MCF 10A (cell line): ENCODE data around the gene HMCES. TPM values are rescaled to one million over a fixed set of nuclear protein-coding genes. Genes with fewer than 3 reads are reported as not detected.

Experiments used
- Bru-seq: library from RNA; stranded (reverse); fragments of 400-500 nt; gene quantifications from one replicate; lab custom pipeline; 2021; lab: Mats Ljungman, UMichigan
- BruChase-seq, 2 experiments: library from RNA; stranded (reverse); fragments of 400-500 nt; gene quantifications; one replicate each; lab custom pipeline; 2021; lab: Mats Ljungman, UMichigan
- BruUV-seq: library from RNA; stranded (reverse); fragments of 400-500 nt; replicated peaks from 2 replicates; lab custom pipeline; 2021; lab: Mats Ljungman, UMichigan
- CTCF ChIA-PET: fragments of 300-600 bp; sonication (Branson Sonifier 250); formaldehyde crosslinking; extraction: SDS; loops from one replicate; lab custom pipeline; 2021; ENCODE audit warnings: antibody characterized with exemption, inconsistent platforms; lab: Yijun Ruan, JAX
- POLR2A ChIA-PET: fragments of 300-600, 350-650 bp; sonication (Branson Sonifier 250); formaldehyde crosslinking; extraction: SDS; loops from one replicate; lab custom pipeline; 2020; ENCODE audit warnings: antibody characterized with exemption, inconsistent platforms; lab: Yijun Ruan, JAX
- DNase-seq: peaks from one replicate; pipeline ENCODE4 v3.0.0-alpha.2; 2018; ENCODE audit not compliant: unreplicated experiment
- H3K27ac Mint-ChIP-seq: one replicate; pipeline ENCODE4 v1.8.0; 2022; ENCODE audit warnings: mild to moderate bottlenecking, low read depth, mixed read lengths; ENCODE audit not compliant: unreplicated experiment
- H3K27me3 Mint-ChIP-seq: one replicate; pipeline ENCODE4 v1.8.0; 2022; ENCODE audit warnings: mixed read lengths; ENCODE audit not compliant: insufficient read depth, unreplicated experiment
- H3K36me3 Mint-ChIP-seq: one replicate; pipeline ENCODE4 v1.8.0; 2022; ENCODE audit warnings: mild to moderate bottlenecking, moderate library complexity, mixed read lengths; ENCODE audit not compliant: insufficient read depth, unreplicated experiment
- H3K4me1 Mint-ChIP-seq: one replicate; pipeline ENCODE4 v1.8.0; 2022; ENCODE audit warnings: mixed read lengths; ENCODE audit not compliant: insufficient read depth, unreplicated experiment
- H3K4me3 Mint-ChIP-seq: one replicate; pipeline ENCODE4 v1.8.0; 2022; ENCODE audit warnings: mild to moderate bottlenecking, moderate library complexity, mixed read lengths; ENCODE audit not compliant: unreplicated experiment
- H3K9me3 Mint-ChIP-seq: one replicate; pipeline ENCODE4 v1.8.0; 2022; ENCODE audit warnings: mixed read lengths; ENCODE audit not compliant: unreplicated experiment
- intact Hi-C: fragments of 100-400 bp; cut with micrococcal nuclease; formaldehyde crosslinking; loops from 2 replicates; pipeline ENCODE4 v1.14.1; 2022
- long read RNA-seq: library from polyadenylated mRNA; stranded (forward); transcript quantifications from one replicate; pipeline ENCODE4 v2.0.0, GENCODE V29; 2022
- total RNA-seq: library from RNA; stranded (reverse); gene quantifications from 2 replicates; pipeline ENCODE4 v1.2.3, GENCODE V29; 2022
- TF ChIP-seq, protein P1 (sequence below): fragments of 200-600 bp; IDR thresholded peaks from one replicate; pipeline ENCODE4 v1.8.0; 2022; ENCODE audit warnings: antibody characterized with exemption, mild to moderate bottlenecking; ENCODE audit not compliant: unreplicated experiment

Gene HMCES, protein sequence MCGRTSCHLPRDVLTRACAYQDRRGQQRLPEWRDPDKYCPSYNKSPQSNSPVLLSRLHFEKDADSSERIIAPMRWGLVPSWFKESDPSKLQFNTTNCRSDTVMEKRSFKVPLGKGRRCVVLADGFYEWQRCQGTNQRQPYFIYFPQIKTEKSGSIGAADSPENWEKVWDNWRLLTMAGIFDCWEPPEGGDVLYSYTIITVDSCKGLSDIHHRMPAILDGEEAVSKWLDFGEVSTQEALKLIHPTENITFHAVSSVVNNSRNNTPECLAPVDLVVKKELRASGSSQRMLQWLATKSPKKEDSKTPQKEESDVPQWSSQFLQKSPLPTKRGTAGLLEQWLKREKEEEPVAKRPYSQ
- total RNA-seq, result 29.4 and 42.8 TPM in 2 replicates
- percentile 60 among the genes with signal in this experiment for Bru-seq, nascent RNA
- percentile 72 among the genes with signal in this experiment for BruChase-seq, experiment 1, labeled RNA remaining after a 6-hour chase
- BruChase-seq, experiment 2, labeled RNA remaining after a 2-hour chase, result percentile 61 among the genes with signal in this experiment
- long read RNA-seq, transcript HMCES-201 (7 exons, 2,515 nt), result major isoform, 108 of 171 reads
- long read RNA-seq, transcript HMCES-202 (7 exons, 1,763 nt), result minor isoform, 8 of 171 reads
- long read RNA-seq, transcript HMCES-204 (7 exons, 1,952 nt), result minor isoform, 16 of 171 reads
- long read RNA-seq, transcript HMCES-203 (6 exons, 1,490 nt), result minor isoform, 11 of 171 reads
- long read RNA-seq, partial matches to known transcripts, result 15 of 171 reads
- long read RNA-seq, other reads (novel, unspliced or antisense), result 12 of 171 reads

DNA sequence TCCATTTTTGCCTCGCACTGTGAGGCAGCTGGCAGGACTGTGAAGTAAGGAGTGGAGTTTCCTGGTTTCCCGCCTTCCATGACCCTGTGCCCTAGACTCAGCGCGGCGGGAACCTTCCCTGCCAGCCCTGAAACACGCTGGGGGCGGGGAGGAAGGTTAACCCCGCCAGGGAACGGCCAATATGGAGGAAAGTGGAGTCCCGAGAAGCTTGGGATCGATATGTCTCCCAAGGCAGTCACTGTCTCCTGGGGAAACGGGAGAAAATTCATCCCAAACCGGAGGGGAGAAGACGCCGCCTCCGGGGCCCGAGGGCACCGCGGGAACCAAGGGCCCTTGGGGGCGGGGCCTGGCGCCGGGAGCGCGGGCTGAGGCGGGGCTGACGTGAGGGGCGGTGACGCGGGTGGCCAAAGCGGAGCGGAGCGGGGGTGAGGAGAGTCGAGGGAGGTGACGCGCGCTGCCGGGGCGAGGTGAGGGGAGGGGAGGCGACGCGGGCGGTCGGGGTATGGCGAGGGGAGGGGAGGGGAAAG lies at the start of gene HMCES:
HMCES (plus strand) TSS at position 432 of the 527 bp plus-strand sequence. CDS start 863 bp downstream, outside the sequence.
- TF ChIP-seq, protein P1, sequence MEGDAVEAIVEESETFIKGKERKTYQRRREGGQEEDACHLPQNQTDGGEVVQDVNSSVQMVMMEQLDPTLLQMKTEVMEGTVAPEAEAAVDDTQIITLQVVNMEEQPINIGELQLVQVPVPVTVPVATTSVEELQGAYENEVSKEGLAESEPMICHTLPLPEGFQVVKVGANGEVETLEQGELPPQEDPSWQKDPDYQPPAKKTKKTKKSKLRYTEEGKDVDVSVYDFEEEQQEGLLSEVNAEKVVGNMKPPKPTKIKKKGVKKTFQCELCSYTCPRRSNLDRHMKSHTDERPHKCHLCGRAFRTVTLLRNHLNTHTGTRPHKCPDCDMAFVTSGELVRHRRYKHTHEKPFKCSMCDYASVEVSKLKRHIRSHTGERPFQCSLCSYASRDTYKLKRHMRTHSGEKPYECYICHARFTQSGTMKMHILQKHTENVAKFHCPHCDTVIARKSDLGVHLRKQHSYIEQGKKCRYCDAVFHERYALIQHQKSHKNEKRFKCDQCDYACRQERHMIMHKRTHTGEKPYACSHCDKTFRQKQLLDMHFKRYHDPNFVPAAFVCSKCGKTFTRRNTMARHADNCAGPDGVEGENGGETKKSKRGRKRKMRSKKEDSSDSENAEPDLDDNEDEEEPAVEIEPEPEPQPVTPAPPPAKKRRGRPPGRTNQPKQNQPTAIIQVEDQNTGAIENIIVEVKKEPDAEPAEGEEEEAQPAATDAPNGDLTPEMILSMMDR, result no peak
- Mint-ChIP-seq H3K4me1 (peaks cover 10% of the 10 kb centered on the region), H3K27ac (peak within 1 kb of the TSS; percentile 90), H3K9me3 (no peaks in the 10 kb centered on the region), H3K27me3 (no peaks in the 10 kb centered on the region), H3K4me3 (peak within 1 kb of the TSS; percentile 97), H3K36me3 (peaks cover 48% of the 10 kb centered on the region)
- CTCF ChIA-PET, result interaction anchor here (0.6 to 1.6 kb wide), 6 partner anchors 12 to 38 kb away, joined by 3 to 7 read pairs (median 3); a partner anchor contains a TSS
- POLR2A ChIA-PET, result interaction anchor here (0.8 to 5.7 kb wide), 12 partner anchors 12 to 226 kb away, joined by 3 to 56 read pairs (median 6); partner anchors contain the start of genes COPG1 and EFCAB12
- DNase-seq, result peak; percentile 91
- intact Hi-C loops, result loop anchor here (2.0 kb wide), 1 partner anchor 36 kb away; no protein-coding TSS in a partner anchor
- BruUV-seq, result no TSS peak

DNA sequence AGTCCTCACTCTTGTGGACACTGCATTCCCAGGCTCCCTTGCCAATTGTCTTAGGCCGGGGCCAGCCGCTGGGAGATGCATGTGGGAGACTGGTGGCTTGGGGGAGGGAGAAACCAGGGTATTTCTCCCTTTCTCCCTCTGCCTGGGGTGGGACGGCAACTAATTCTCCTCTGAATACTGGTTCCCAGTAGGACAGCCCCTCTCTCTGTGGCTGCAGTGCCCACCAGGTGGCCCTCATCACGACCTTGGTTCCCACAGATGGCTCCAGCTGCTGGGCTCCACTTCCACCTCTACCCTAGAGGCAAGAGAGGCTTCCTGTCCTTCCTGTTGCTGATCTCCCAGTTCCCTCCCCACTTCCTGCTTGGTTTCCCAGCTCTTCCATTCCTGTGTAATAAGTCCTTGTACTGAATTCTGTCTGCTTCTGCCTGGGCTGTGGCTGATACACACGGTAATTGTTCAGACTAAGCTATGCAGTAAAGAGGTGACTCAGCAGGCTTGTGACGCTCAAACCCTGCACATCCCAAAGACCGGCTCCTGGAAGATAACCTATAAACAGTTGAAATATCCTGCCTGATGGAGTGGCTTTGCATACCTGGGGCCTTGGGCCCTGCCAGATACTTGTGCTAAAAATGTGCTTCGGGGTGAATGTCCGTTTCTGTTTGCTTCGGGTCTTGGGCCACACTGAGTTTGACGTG lies 49.6 kb upstream of the HMCES start:
- ChIA-PET CTCF (interaction anchor here (0.7 to 1.8 kb wide), 5 partner anchors 16 to 175 kb away, joined by 3 to 14 read pairs (median 4); partner anchors contain the start of gene CNBP), POLR2A (interaction anchor here (0.6 to 6.2 kb wide), 10 partner anchors 10 to 69 kb away, joined by 3 to 67 read pairs (median 6); partner anchors contain the start of genes CNBP, COPG1 and ISY1)
- BruUV-seq, result no TSS peak
- Mint-ChIP-seq H3K4me3 (peak overlapping the region; percentile 8), H3K27ac (peak overlapping the region; percentile 88), H3K4me1 (peaks cover 36% of the 10 kb centered on the region), H3K9me3 (no peaks in the 10 kb centered on the region), H3K27me3 (no peaks in the 10 kb centered on the region), H3K36me3 (peaks cover 19% of the 10 kb centered on the region)
- TF ChIP-seq, protein P1, result no peak
- peak; percentile 62 for DNase-seq
- intact Hi-C loops, result no loop called here

DNA sequence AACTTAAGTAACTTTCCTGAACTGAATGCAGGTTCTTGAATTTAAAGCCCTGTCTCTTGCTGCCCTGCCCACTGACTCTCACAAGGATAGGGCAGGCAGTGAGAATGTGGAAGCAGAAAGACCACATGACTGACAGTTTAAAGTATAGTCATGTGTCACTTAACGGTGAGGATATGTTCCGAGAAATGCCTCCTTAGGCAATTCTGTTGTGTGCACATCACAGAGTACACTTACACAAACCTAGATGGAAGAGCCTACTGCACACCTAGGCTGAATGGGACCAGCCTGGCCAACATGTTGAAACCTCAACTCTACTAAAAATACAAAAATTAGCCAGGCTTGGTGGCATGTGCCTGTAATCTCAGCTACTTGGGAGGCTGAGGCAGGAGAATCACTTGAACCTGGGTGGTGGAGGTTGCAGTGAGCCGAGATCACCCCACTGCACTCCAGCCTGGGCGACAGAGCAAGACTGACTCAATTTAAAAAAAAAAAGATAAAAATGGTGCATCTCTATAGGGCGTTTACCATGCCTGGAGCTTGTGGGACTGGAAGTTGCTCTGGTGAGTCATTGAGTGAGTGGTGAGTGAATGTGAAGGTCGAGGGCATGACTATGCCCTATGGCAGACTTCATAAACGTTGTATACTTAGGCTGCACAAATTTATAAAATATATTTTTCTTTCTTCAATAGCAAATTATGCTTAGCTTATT lies 48.2 kb upstream of the HMCES start:
- no peaks in the 10 kb centered on the region for H3K9me3 Mint-ChIP-seq
- no peaks in the 10 kb centered on the region for H3K27me3 Mint-ChIP-seq
- H3K4me1 Mint-ChIP-seq, result peaks cover 36% of the 10 kb centered on the region
- H3K4me3 Mint-ChIP-seq, result no peak overlapping the region
- DNase-seq, result peak; percentile 90
- intact Hi-C loops, result no loop called here
- peak overlapping the region; percentile 88 for H3K27ac Mint-ChIP-seq
- H3K36me3 Mint-ChIP-seq, result peaks cover 19% of the 10 kb centered on the region
- BruUV-seq, result no TSS peak
- ChIA-PET CTCF (interaction anchor here (0.6 to 2.0 kb wide), 8 partner anchors 15 to 261 kb away, joined by 3 to 20 read pairs (median 4); no protein-coding TSS in a partner anchor), POLR2A (interaction anchor here (0.6 to 3.8 kb wide), 20 partner anchors 8 to 110 kb away, joined by 3 to 39 read pairs (median 6); partner anchors contain the start of genes CNBP, COPG1, HMCES and ISY1)
- TF ChIP-seq, protein P1, result no peak
